H9 (cell line): ENCODE results near the gene ATF3. TPM values are rescaled to one million over a fixed set of nuclear protein-coding genes. Genes with fewer than 3 reads are reported as not detected.
A peak's percentile ranks its signal among the peaks of the same experiment; 100 is the strongest.

Experiments
- DNase-seq: peaks from one replicate; pipeline ENCODE4 v3.0.0-alpha.2; 2017
- H2AFZ ChIP-seq: one replicate; pipeline ENCODE4 v1.6.1; 2013; ENCODE audit warnings: mild to moderate bottlenecking, low read length, control low read depth, moderate library complexity
- H2AK5ac ChIP-seq: 2 replicates; pipeline ENCODE4 v1.6.1; 2013; ENCODE audit warnings: low read length, control low read depth, mixed read lengths; ENCODE audit not compliant: insufficient read length
- H2BK120ac ChIP-seq: one replicate; pipeline ENCODE4 v1.6.1; 2013; ENCODE audit warnings: low read depth, mild to moderate bottlenecking, low read length, control low read depth, inconsistent platforms; ENCODE audit not compliant: poor library complexity, severe bottlenecking
- H2BK12ac ChIP-seq: 2 replicates; pipeline ENCODE4 v1.6.1; 2013; ENCODE audit warnings: low read length, control low read depth, mixed read lengths, low read depth; ENCODE audit not compliant: insufficient read length
- H2BK15ac ChIP-seq: 2 replicates; pipeline ENCODE4 v1.6.1; 2013; ENCODE audit warnings: low read depth, low read length, control low read depth
- H2BK20ac ChIP-seq: one replicate; pipeline ENCODE4 v1.6.1; 2013; ENCODE audit warnings: low read depth, mild to moderate bottlenecking, low read length, control low read depth, inconsistent platforms; ENCODE audit not compliant: poor library complexity, severe bottlenecking
- H2BK5ac ChIP-seq: 2 replicates; pipeline ENCODE4 v1.6.1; 2013; ENCODE audit warnings: low read length, control low read depth, mixed read lengths; ENCODE audit not compliant: insufficient read length
- H3K14ac ChIP-seq: 2 replicates; pipeline ENCODE4 v1.6.1; 2013; ENCODE audit warnings: low read length, control low read depth; ENCODE audit not compliant: insufficient read depth
- H3K18ac ChIP-seq: 2 replicates; pipeline ENCODE4 v1.6.1; 2013; ENCODE audit warnings: low read depth, mild to moderate bottlenecking, mixed read lengths, low read length, control low read depth; ENCODE audit not compliant: insufficient read length
- H3K23ac ChIP-seq: 2 replicates; pipeline ENCODE4 v1.6.1; 2013; ENCODE audit warnings: low read length, control low read depth, mixed read lengths, low read depth; ENCODE audit not compliant: insufficient read length
- H3K23me2 ChIP-seq: 2 replicates; pipeline ENCODE4 v1.6.1; 2013; ENCODE audit warnings: low read depth, mild to moderate bottlenecking, mixed read lengths, low read length, control low read depth; ENCODE audit not compliant: insufficient read length, poor library complexity, severe bottlenecking
- H3K27ac ChIP-seq: 2 replicates; pipeline ENCODE4 v1.5.1; 2013; ENCODE audit warnings: low read length, control low read depth, mixed read lengths, low read depth; ENCODE audit not compliant: insufficient read length
- H3K27me3 ChIP-seq: 2 replicates; pipeline ENCODE4 v1.6.1; 2013; ENCODE audit warnings: low read length, control low read depth, inconsistent platforms; ENCODE audit not compliant: insufficient read depth
- H3K4ac ChIP-seq: 2 replicates; pipeline ENCODE4 v1.6.1; 2013; ENCODE audit warnings: low read depth, mild to moderate bottlenecking, control low read depth, inconsistent platforms, low read length, moderate library complexity
- H3K4me1 ChIP-seq: 2 replicates; pipeline ENCODE4 v1.6.1; 2013; ENCODE audit warnings: low read length, control low read depth, inconsistent platforms; ENCODE audit not compliant: insufficient read depth
- H3K4me2 ChIP-seq: 2 replicates; pipeline ENCODE4 v1.6.1; 2013; ENCODE audit warnings: low read length, control low read depth, mixed read lengths; ENCODE audit not compliant: insufficient read length, insufficient read depth
- H3K56ac ChIP-seq: 2 replicates; pipeline ENCODE4 v1.6.1; 2013; ENCODE audit warnings: low read depth, mild to moderate bottlenecking, mixed read lengths, low read length, control low read depth; ENCODE audit not compliant: insufficient read length
- H3K79me1 ChIP-seq: 2 replicates; pipeline ENCODE4 v1.6.1; 2013; ENCODE audit warnings: low read depth, mild to moderate bottlenecking, moderate library complexity, low read length, control low read depth, inconsistent platforms; ENCODE audit not compliant: insufficient read depth, poor library complexity, severe bottlenecking
- H3K79me2 ChIP-seq: 2 replicates; pipeline ENCODE4 v1.6.1; 2013; ENCODE audit warnings: low read length, control low read depth, inconsistent platforms; ENCODE audit not compliant: insufficient read depth
- H3K9ac ChIP-seq: 2 replicates; pipeline ENCODE4 v1.6.1; 2013; ENCODE audit warnings: low read length, control low read depth, mixed read lengths; ENCODE audit not compliant: insufficient read length; ENCODE audit errors: extremely low read depth
- H3K9me3 ChIP-seq: one replicate; pipeline ENCODE4 v1.6.1; 2013; ENCODE audit warnings: low read depth, low read length, inconsistent platforms; ENCODE audit not compliant: control insufficient read depth
- H3T11ph ChIP-seq: one replicate; pipeline ENCODE4 v1.6.1; 2013; ENCODE audit warnings: mild to moderate bottlenecking, low read length, control low read depth, inconsistent platforms
- H4K20me1 ChIP-seq: one replicate; pipeline ENCODE4 v1.6.1; 2013; ENCODE audit not compliant: control insufficient read depth, insufficient read length, insufficient read depth
- H4K5ac ChIP-seq: 2 replicates; pipeline ENCODE4 v1.6.1; 2013; ENCODE audit warnings: low read depth, mild to moderate bottlenecking, mixed read lengths, low read length, control low read depth; ENCODE audit not compliant: insufficient read length
- H4K8ac ChIP-seq: replicated peaks from 2 replicates; pipeline ENCODE4 v1.6.1; 2013; ENCODE audit warnings: low read length, control low read depth, mixed read lengths, low read depth; ENCODE audit not compliant: insufficient read length
- H4K91ac ChIP-seq: 2 replicates; pipeline ENCODE4 v1.6.1; 2013; ENCODE audit warnings: low read depth, mild to moderate bottlenecking, moderate library complexity, mixed read lengths, low read length, control low read depth; ENCODE audit not compliant: insufficient read length
- H3K27ac Mint-ChIP-seq, 3 experiments: 2 replicates in 2 of 3; 3 replicates in 1 of 3; pipeline ENCODE4 v1.8.0; 2020 to 2021; ENCODE audit warnings: mixed read lengths in 3 of 3, mild to moderate bottlenecking in 1 of 3, moderate library complexity in 1 of 3
- H3K27me3 Mint-ChIP-seq: 2 replicates; pipeline ENCODE4 v1.8.0; 2021; ENCODE audit warnings: low read depth, mild to moderate bottlenecking, moderate library complexity, mixed read lengths
- H3K36me3 Mint-ChIP-seq, 3 experiments: 2 replicates in 2 of 3; 3 replicates in 1 of 3; pipeline ENCODE4 v1.8.0; 2020 to 2021; ENCODE audit warnings: low read depth in 3 of 3, mixed read lengths in 3 of 3; ENCODE audit not compliant: insufficient read depth in 1 of 3
- H3K4me1 Mint-ChIP-seq, 2 experiments: 2 replicates each; pipeline ENCODE4 v1.8.0; 2020; ENCODE audit warnings: mixed read lengths in 2 of 2
- H3K4me3 Mint-ChIP-seq, 2 experiments: 2 replicates in 1 of 2; 3 replicates in 1 of 2; pipeline ENCODE4 v1.8.0; 2020 to 2021; ENCODE audit warnings: mild to moderate bottlenecking in 2 of 2, mixed read lengths in 2 of 2, moderate library complexity in 1 of 2
- H3K9me3 Mint-ChIP-seq, 2 experiments: 2 replicates in 1 of 2; 3 replicates in 1 of 2; pipeline ENCODE4 v1.8.0; 2020; ENCODE audit warnings: mild to moderate bottlenecking in 2 of 2, mixed read lengths in 2 of 2, moderate library complexity in 1 of 2
- CTCF ChIP-seq: fragments of 200-600 bp; sonication (generic); conservative IDR thresholded peaks from 3 replicates; pipeline ENCODE4 v1.8.0; 2021; ENCODE audit warnings: antibody characterized with exemption, mild to moderate bottlenecking
- WGBS: extraction: QIAGEN DNeasy Blood & Tissue Kit; methylation state at CpG from one replicate; pipeline ENCODE4 v1.1.7; 2013; ENCODE audit warnings: missing lambda C conversion rate, low lambda C conversion rate, mixed read lengths; ENCODE audit not compliant: insufficient read length; ENCODE audit errors: extremely low coverage; 5-methylcytosine and 5-hydroxymethylcytosine counted together
- total RNA-seq: library from RNA; stranded (reverse); gene quantifications from 2 replicates; pipeline ENCODE4 v1.2.1, GENCODE V29; 2021

The ATF3 gene
- total RNA-seq, 1 experiment from 2014 or later, result 14.7 TPM

GRCh38 chr1:212669102-212669501, 60.5 kb downstream of the ATF3 start:
- H3K4ac ChIP-seq, result no peak overlapping the region
- no peaks in the 10 kb centered on the region; a peak in 1 of 7 replicates for H3K36me3 Mint-ChIP-seq
- peaks cover 25% of the 10 kb centered on the region for H3K27me3 Mint-ChIP-seq
- no peak overlapping the region for H4K91ac ChIP-seq
- no peak overlapping the region for H2AK5ac ChIP-seq
- no peak overlapping the region for H2AFZ ChIP-seq
- no peak overlapping the region for H3K14ac ChIP-seq
- H2BK20ac ChIP-seq, result no peak overlapping the region
- no peak overlapping the region for H3T11ph ChIP-seq
- H3K23me2 ChIP-seq, result no peaks in the 10 kb centered on the region
- no peak overlapping the region for H3K9ac ChIP-seq
- DNase-seq, result peak; percentile 45
- no peak overlapping the region for H3K56ac ChIP-seq
- H3K23ac ChIP-seq, result no peak overlapping the region
- peaks cover 9% of the 10 kb centered on the region; the same call in 1 of the 2 replicates for H3K4me1 ChIP-seq
- H3K79me1 ChIP-seq, result no peaks in the 10 kb centered on the region
- no peak overlapping the region for H3K18ac ChIP-seq
- H3K4me1 Mint-ChIP-seq, result peaks cover 24 to 30% of the 10 kb centered on the region in 2 experiments
- no peak overlapping the region for H2BK12ac ChIP-seq
- H2BK120ac ChIP-seq, result no peak overlapping the region
- no peak overlapping the region for H2BK5ac ChIP-seq
- peaks cover 2% of the 10 kb centered on the region; the same call in 1 of the 2 replicates for H3K27me3 ChIP-seq
- no peak overlapping the region for H4K8ac ChIP-seq
- no peak overlapping the region for H2BK15ac ChIP-seq
- no peak overlapping the region for H3K4me3 Mint-ChIP-seq
- no peaks in the 10 kb centered on the region for H4K20me1 ChIP-seq
- H3K27ac ChIP-seq, result no peak overlapping the region
- no peaks in the 10 kb centered on the region for H3K79me2 ChIP-seq
- no peak overlapping the region for H3K4me2 ChIP-seq
- TF ChIP-seq CTCF, result peak; percentile 66
- no peaks in the 10 kb centered on the region; a peak in 1 of 5 replicates for H3K9me3 Mint-ChIP-seq
- WGBS, result no CpG with 5 or more reads among the region's 2 CpGs
- H3K9me3 ChIP-seq, result no peaks in the 10 kb centered on the region
- no peak overlapping the region; a peak in 1 of 7 replicates for H3K27ac Mint-ChIP-seq
- no peak overlapping the region for H4K5ac ChIP-seq
